Activated CD4-positive, alpha-beta memory T cell treated with anti-CD3 and anti-CD28 coated beads for 36 hours (primary cell): ENCODE measurements around the gene FGGY. TPM values are rescaled to one million over a fixed set of nuclear protein-coding genes. Genes with fewer than 3 reads are reported as not detected.
"Not testable (repeated sequence)": the region's sequence is repeated elsewhere in the genome, so short reads cannot be mapped to it uniquely, and the experiment has no call there.

Experiments
- CTCF ChIA-PET: fragments of 350-600 bp; sonication (Branson Sonifier 250); formaldehyde crosslinking; loops from one replicate; lab custom pipeline; 2021; ENCODE audit warnings: antibody characterized with exemption, inconsistent platforms; lab: Charles Lee
- POLR2A ChIA-PET: fragments of 350-600 bp; sonication (Branson Sonifier 250); formaldehyde crosslinking; loops from one replicate; lab custom pipeline; 2021; ENCODE audit warnings: antibody characterized with exemption; lab: Charles Lee
- DNase-seq: peaks from one replicate; pipeline ENCODE4 v3.0.0-alpha.2; 2020
- H3K27ac Mint-ChIP-seq: one replicate; pipeline ENCODE4 v1.8.0; 2021; ENCODE audit warnings: mixed read lengths
- H3K27me3 Mint-ChIP-seq: one replicate; pipeline ENCODE4 v1.8.0; 2021; ENCODE audit warnings: mixed read lengths
- H3K36me3 Mint-ChIP-seq: one replicate; pipeline ENCODE4 v1.8.0; 2021; ENCODE audit warnings: mixed read lengths
- H3K4me1 Mint-ChIP-seq: one replicate; pipeline ENCODE4 v1.8.0; 2021; ENCODE audit warnings: low read depth, mixed read lengths
- H3K4me3 Mint-ChIP-seq: one replicate; pipeline ENCODE4 v1.8.0; 2021; ENCODE audit warnings: mild to moderate bottlenecking, mixed read lengths
- H3K9me3 Mint-ChIP-seq: one replicate; pipeline ENCODE4 v1.8.0; 2021; ENCODE audit warnings: mixed read lengths
- intact Hi-C: fragments of 100-400 bp; cut with micrococcal nuclease; formaldehyde crosslinking; loops from one replicate; pipeline ENCODE4 v1.15.1; 2023
- total RNA-seq, 2 experiments: library from RNA; stranded (reverse); gene quantifications; one replicate each; pipeline ENCODE4 v1.2.3, GENCODE V29; 2021

The FGGY gene
- total RNA-seq, 2 experiments from 2014 or later: 10.2 TPM

DNA sequence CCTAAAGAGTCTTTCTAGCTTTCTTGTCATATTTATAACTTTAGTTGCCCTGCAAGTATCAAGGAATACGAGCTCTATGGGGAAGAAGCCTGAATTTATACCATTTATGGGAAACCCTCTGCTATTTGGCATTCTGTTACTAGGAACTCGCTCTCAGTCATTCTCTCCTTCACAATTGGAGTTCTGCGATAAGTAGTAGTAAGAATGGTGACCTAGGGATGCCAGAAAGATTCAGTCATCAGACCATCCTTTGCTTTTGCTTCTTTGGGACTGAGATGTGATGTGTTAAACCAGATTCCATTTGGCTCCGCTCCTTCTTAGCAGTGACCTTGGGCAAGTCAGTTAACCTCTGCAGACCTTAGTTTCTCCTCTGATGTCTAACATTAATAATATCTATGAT, 256.5 kb downstream of the FGGY start:
- ChIA-PET CTCF (no interaction called here), POLR2A (no interaction called here)
- Mint-ChIP-seq H3K4me1 (no peaks in the 10 kb centered on the region), H3K36me3 (peaks cover 12% of the 10 kb centered on the region), H3K4me3 (no peak overlapping the region), H3K27me3 (no peaks in the 10 kb centered on the region), H3K27ac (no peak overlapping the region), H3K9me3 (peaks cover 11% of the 10 kb centered on the region)
- intact Hi-C loops: no loop called here
- DNase-seq: no peak

DNA sequence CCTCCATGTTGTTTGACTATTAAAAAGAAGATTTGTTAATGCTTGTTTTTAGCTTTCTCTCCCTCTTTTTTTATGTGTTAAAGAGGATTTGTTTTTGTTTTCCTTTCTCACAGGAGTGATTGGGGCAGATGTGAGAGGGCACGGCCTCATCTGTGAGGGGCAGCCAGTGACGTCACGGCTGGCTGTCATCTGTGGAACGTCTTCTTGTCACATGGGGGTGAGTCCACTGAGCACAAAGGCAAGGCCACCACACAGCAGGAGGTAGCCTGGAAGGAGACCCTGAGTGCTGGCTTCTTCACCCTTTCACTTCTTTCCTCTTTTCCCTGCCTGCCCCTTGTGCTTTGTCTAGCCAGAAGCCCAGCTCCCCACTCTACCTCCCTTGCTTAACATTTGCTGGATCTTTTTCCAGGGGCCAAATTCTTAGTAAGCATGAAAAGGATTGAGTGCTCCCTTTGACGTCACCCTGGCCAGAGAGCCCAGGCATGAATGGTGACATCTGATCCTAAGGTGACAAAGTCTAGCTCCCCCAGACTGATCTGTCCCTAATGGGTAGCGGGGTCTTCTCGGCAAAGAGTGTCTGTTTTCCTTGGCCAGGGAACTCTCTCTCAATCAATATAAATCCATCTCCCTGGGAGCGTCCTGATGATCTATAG, 257.2 kb downstream of the FGGY start:
- ChIA-PET CTCF (no interaction called here), POLR2A (no interaction called here)
- intact Hi-C loops: no loop called here

DNA sequence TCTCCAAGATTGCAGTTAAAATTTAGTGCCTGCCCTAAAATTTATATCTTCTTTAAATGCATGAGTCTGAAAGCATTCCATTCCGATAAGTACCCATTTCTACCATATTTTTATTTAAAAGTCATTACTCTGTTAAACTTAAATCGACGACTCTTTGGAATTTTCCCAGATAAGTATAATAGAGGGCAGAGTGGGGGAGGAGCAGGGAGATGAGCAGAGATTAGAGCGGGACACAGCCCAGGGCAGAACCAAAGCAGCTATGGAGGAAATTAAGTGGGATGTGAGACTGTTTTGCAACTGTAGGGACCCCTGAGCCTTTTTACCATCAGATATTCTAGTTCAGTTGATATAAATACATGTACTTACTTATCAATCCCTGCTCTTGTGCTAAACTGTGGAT, 257.9 kb downstream of the FGGY start:
- H3K4me1 Mint-ChIP-seq: no peaks in the 10 kb centered on the region
- peaks cover 15% of the 10 kb centered on the region for H3K36me3 Mint-ChIP-seq
- H3K9me3 Mint-ChIP-seq: peaks cover 17% of the 10 kb centered on the region
- H3K4me3 Mint-ChIP-seq: no peak overlapping the region
- no peak for DNase-seq
- CTCF ChIA-PET: no interaction called here
- POLR2A ChIA-PET: no interaction called here
- intact Hi-C loops: no loop called here
- no peak overlapping the region for H3K27ac Mint-ChIP-seq
- H3K27me3 Mint-ChIP-seq: no peaks in the 10 kb centered on the region

More for the DNA sequence above, 257.2 kb downstream of the FGGY start:
- H3K36me3 Mint-ChIP-seq: peaks cover 15% of the 10 kb centered on the region
- H3K27me3 Mint-ChIP-seq: no peaks in the 10 kb centered on the region
- H3K4me1 Mint-ChIP-seq: no peaks in the 10 kb centered on the region
- H3K27ac Mint-ChIP-seq: no peak overlapping the region
- DNase-seq: no peak
- H3K4me3 Mint-ChIP-seq: no peak overlapping the region
- peaks cover 17% of the 10 kb centered on the region for H3K9me3 Mint-ChIP-seq

DNA sequence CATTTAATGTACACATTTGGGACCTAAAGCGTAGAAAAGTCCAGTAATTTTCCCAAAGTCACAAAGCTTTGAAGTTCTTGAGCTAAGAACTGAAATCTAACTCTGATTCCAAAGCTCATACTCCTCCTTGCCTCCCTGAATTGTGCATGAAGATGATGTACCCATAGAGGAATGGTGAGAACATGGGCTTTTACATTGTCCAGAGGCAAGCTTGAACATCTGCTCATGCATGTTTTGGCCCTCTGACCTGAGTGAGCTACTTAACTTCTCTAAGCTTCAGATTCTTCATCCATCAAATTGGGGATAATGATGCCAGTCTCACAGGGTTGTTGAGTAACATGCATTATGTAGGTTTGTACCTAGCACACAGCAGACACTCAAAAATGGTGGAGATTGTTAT, 259.5 kb downstream of the FGGY start:
- intact Hi-C loops: no loop called here
- H3K27me3 Mint-ChIP-seq: no peaks in the 10 kb centered on the region
- DNase-seq: no peak
- CTCF ChIA-PET: interaction anchor here (1.4 kb wide), 1 partner anchor 142 kb away, joined by 3 read pairs; no protein-coding TSS in a partner anchor
- peaks cover 15% of the 10 kb centered on the region for H3K36me3 Mint-ChIP-seq
- POLR2A ChIA-PET: no interaction called here
- H3K27ac Mint-ChIP-seq: no peak overlapping the region
- H3K4me1 Mint-ChIP-seq: no peaks in the 10 kb centered on the region
- H3K4me3 Mint-ChIP-seq: no peak overlapping the region
- peaks cover 17% of the 10 kb centered on the region for H3K9me3 Mint-ChIP-seq

DNA sequence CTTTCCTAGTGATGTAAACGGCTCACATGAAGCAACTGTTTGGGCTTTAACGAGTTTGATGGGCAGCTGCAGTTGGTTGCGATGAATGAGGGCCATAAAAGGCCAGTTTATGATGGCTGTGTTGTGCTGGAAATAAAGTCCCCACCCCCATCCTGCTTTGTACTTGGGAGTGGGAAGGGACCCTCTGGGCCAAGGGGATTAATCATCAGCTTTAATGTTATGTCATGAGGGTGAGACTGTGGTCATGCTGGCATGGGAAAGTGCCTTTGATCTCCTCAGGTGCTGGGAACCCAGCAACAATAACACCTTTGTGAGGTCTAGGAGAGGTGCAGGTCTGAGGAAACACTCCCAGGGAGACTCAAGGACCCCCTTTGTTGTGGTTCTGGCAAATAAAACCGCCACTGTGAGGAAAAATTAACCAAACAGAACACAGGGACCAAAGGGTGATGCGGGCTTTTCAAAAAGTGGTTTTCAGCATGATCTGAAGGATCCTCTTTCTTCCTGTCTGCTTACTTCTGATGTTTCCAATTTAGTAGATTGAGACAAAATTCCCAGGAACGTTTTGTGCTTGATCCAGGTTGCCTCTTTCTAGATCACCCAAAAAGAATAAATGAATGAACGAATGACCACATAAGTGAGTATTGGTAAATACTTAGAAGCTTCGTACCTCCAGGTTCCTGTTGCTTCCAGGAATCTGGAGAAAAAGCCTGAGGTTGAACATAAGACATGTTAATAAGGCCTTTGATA, 260.1 kb downstream of the FGGY start:
- peaks cover 17% of the 10 kb centered on the region for H3K9me3 Mint-ChIP-seq
- no peaks in the 10 kb centered on the region for H3K4me1 Mint-ChIP-seq
- H3K27ac Mint-ChIP-seq: no peak overlapping the region
- ChIA-PET POLR2A (no interaction called here), CTCF (interaction anchor here (1.4 kb wide), 1 partner anchor 142 kb away, joined by 3 read pairs; no protein-coding TSS in a partner anchor)
- H3K36me3 Mint-ChIP-seq: peaks cover 15% of the 10 kb centered on the region
- H3K27me3 Mint-ChIP-seq: no peaks in the 10 kb centered on the region
- intact Hi-C loops: no loop called here
- DNase-seq: no peak
- no peak overlapping the region for H3K4me3 Mint-ChIP-seq

DNA sequence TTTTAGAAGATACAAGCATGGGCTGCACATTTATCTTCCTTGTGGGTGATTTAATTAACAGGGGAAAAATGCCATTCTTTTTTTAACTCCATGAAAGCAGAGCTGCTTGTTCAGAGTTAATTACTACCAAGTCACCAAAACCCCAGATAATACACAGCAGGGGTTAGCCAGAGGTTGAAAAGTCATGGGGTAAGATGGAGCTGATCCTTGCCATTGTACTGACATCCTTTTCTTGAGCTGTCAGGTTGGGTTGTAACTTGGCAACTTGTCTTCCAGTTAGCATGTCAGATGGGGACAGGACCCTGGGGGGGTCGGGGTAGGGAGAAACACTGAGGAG, 260.6 kb downstream of the FGGY start:
- H3K36me3 Mint-ChIP-seq: peaks cover 15% of the 10 kb centered on the region
- POLR2A ChIA-PET: no interaction called here
- H3K9me3 Mint-ChIP-seq: peaks cover 17% of the 10 kb centered on the region
- no peak for DNase-seq
- intact Hi-C loops: no loop called here
- CTCF ChIA-PET: interaction anchor here (1.4 kb wide), 1 partner anchor 141 kb away, joined by 3 read pairs; no protein-coding TSS in a partner anchor
- H3K27me3 Mint-ChIP-seq: no peaks in the 10 kb centered on the region
- H3K4me1 Mint-ChIP-seq: no peaks in the 10 kb centered on the region
- H3K4me3 Mint-ChIP-seq: no peak overlapping the region
- H3K27ac Mint-ChIP-seq: no peak overlapping the region

DNA sequence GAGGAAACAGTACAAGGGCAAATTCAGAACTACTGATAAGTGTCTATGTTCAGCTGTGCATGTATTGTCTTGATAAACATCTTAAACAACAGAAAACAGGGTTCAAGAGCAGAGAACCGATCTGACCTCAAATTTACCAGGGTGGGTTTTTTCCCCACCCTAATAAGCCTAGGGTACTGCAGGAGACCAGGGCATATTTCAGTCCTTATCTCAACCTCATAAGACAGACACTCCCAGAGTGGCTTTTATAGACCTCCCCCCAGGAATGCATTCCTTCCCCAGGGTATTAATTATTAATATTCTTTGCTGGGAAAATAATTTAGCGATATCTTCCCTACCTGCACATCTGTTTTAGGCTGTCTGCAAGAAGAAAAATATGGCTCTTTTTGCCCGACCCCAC, 261.7 kb downstream of the FGGY start:
- Mint-ChIP-seq H3K9me3 (peaks cover 17% of the 10 kb centered on the region), H3K36me3 (peaks cover 15% of the 10 kb centered on the region)
- H3K4me3 Mint-ChIP-seq, H3K4me1 Mint-ChIP-seq, H3K27me3 Mint-ChIP-seq, POLR2A ChIA-PET, H3K27ac Mint-ChIP-seq, DNase-seq, CTCF ChIA-PET, intact Hi-C loops: not testable (repeated sequence)

DNA sequence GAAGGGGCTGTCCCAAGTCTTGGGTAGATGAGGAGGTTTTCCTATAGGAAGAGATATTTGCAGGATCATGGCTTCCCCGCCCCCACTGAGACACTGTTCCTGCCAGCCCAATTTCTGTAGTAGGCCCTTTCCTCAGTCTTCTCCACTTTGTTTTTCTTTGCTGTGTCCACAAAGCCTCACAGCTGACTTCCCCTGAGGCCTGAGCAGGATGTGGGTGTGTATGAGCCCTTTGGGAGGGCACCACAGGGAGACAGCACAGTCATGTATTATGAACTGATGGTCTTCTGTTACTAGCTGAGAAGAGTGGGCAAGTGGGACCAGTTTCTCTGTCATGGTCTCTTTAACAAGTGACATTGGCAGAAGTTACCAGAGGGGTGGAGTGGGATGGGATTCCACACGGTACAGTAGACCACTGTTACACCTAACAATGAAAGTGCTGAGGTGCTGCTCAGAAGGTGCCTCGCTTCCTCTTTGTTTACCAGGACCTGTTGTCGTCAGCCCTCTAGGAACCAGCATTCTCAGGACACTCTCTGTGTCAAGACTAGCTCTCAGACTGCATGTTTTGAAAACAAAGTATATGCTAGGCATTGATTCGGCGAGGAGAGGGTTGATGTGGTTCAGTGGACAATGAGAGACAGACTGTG, 264.0 kb downstream of the FGGY start:
- no peak overlapping the region for H3K4me3 Mint-ChIP-seq
- intact Hi-C loops: no loop called here
- peaks cover 13% of the 10 kb centered on the region for H3K36me3 Mint-ChIP-seq
- H3K27ac Mint-ChIP-seq: no peak overlapping the region
- no peaks in the 10 kb centered on the region for H3K4me1 Mint-ChIP-seq
- CTCF ChIA-PET: no interaction called here
- peaks cover 17% of the 10 kb centered on the region for H3K9me3 Mint-ChIP-seq
- no peaks in the 10 kb centered on the region for H3K27me3 Mint-ChIP-seq
- no peak for DNase-seq
- POLR2A ChIA-PET: interaction anchor here (0.7 kb wide), 1 partner anchor 77 kb away, joined by 3 read pairs; no protein-coding TSS in a partner anchor

DNA sequence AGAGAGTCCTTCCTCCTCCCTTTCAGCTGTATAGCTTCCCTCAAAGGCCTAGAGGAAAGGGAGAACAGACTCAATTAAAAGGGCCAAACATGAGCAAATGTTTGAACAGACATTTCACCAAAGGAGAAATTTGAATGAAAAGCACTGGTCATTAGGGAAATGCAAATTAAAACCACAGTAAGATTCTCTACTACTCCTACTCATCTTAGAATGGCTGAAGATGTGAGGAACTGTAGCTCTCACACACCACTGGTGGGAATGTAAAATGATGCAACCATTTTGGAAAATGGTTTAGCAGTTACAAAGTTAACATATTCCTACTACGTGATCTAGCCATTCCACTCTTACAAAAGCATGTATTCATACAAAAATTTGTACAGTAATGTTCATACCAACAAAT, 264.9 kb downstream of the FGGY start:
- intact Hi-C loops: no loop called here
- Mint-ChIP-seq H3K36me3 (peaks cover 13% of the 10 kb centered on the region), H3K27ac (no peak overlapping the region), H3K9me3 (peaks cover 17% of the 10 kb centered on the region), H3K4me1 (no peaks in the 10 kb centered on the region), H3K27me3 (no peaks in the 10 kb centered on the region), H3K4me3 (no peak overlapping the region)
- ChIA-PET POLR2A (interaction anchor here (0.7 kb wide), 1 partner anchor 76 kb away, joined by 3 read pairs; no protein-coding TSS in a partner anchor), CTCF (no interaction called here)
- no peak for DNase-seq

DNA sequence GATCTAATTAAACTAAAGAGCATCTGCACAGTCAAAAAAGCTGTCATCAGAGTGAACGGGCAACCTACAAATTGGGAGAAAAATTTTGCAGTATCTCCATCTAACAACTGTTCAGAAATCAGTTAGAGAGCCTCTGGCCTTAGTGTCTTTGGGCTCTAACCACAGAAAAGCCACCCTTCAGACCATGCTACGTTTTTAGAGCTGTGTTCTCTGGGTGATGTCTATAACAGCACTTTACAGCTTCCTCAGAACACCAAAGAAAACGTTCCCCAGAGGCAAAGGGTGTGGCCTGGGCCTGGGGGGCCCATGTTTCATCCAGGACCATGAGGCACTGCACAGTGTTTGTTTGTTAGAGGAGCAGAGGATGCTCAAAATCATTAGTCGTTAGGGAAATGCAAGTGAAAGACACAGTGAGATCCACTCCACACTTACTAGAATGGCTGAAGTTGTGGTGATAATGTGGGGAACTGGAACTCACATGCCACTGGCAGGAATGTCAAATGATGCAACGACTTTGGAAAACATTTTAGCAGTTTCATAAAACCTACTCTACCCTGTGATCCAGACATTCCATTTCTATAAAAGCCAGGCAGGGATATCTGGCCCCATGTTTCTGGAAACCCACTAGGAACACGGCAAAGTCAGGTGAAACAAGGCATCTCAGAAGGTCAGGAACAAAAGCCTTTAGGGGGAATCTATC, 267.4 kb downstream of the FGGY start:
- no peak overlapping the region for H3K4me3 Mint-ChIP-seq
- intact Hi-C loops: no loop called here
- CTCF ChIA-PET: no interaction called here
- no peaks in the 10 kb centered on the region for H3K27me3 Mint-ChIP-seq
- H3K27ac Mint-ChIP-seq: no peak overlapping the region
- H3K36me3 Mint-ChIP-seq: no peaks in the 10 kb centered on the region
- POLR2A ChIA-PET: no interaction called here
- no peaks in the 10 kb centered on the region for H3K9me3 Mint-ChIP-seq
- H3K4me1 Mint-ChIP-seq: no peaks in the 10 kb centered on the region
- DNase-seq: no peak

DNA sequence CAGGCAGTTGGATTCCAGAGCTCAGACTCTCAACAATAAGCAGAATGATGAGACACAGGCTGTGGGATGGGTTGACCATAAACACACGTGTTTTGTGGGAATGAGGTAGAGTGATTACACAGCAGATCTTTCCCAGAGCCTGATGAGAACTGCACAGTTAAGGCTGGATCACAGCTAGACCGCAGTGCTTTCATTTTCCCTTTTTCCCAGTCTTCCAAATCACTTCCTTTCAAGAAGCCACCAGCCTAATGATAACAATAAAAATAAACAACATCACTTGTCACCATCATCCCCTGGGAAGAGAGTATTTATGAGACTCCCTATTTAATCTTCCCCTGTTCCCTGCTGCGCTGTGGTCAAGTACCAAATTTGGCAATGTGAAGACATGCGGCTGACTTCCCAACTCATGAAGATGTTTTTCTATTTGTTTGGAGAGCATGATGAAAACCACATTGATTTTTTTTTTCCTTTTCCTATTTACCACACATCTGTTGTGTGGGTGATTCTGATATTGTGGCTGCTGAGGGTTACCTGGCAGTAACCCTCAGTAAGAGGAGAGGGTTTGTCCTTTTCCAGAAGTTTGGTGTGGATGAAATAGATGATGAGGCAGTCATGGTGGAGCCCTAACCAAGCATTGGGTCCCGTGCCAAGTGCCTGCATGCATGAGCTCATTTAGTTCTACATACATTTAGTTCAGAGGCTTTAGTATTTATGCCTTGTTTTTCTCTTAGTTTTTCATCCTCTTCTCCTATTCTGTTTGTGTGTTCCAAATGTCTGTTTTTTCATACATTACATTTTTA, 268.9 kb downstream of the FGGY start:
- Mint-ChIP-seq H3K4me3 (no peak overlapping the region), H3K36me3 (no peaks in the 10 kb centered on the region), H3K27me3 (peaks cover 1% of the 10 kb centered on the region), H3K27ac (no peak overlapping the region), H3K4me1 (peaks cover 11% of the 10 kb centered on the region), H3K9me3 (no peaks in the 10 kb centered on the region)
- POLR2A ChIA-PET: no interaction called here
- CTCF ChIA-PET: no interaction called here
- DNase-seq: no peak
- intact Hi-C loops: no loop called here
